ENCODE data around the gene ITGBL1.

Gene ITGBL1

DNA sequence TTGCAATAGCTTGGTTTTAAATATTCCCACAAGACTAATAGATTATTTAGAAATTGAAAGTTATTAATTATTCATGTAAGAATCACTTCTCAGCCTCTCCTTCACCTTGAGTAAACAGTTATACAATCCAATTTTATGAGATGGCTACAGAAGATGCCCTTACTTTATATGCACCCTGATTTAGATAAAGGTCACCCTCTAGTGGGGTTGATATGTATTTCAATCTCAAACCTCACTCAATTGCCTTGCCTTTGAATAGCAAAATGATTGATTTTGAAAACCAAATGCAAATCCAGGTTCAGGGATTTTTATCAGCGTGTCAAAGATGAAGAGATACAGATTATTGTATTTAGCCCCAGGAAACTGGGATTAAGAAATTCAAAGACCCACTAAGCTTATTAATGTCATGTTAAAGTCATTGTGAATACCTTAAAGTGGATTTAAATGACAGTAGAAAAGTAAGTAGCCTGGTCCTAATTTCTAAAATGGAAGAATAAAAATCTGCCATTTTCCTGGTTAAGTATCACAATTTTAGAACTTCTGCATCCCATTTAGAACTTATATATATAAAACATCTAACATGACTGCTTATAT is 305.1 kb downstream of the ITGBL1 start:
- TF ChIP-seq, protein P1, sequence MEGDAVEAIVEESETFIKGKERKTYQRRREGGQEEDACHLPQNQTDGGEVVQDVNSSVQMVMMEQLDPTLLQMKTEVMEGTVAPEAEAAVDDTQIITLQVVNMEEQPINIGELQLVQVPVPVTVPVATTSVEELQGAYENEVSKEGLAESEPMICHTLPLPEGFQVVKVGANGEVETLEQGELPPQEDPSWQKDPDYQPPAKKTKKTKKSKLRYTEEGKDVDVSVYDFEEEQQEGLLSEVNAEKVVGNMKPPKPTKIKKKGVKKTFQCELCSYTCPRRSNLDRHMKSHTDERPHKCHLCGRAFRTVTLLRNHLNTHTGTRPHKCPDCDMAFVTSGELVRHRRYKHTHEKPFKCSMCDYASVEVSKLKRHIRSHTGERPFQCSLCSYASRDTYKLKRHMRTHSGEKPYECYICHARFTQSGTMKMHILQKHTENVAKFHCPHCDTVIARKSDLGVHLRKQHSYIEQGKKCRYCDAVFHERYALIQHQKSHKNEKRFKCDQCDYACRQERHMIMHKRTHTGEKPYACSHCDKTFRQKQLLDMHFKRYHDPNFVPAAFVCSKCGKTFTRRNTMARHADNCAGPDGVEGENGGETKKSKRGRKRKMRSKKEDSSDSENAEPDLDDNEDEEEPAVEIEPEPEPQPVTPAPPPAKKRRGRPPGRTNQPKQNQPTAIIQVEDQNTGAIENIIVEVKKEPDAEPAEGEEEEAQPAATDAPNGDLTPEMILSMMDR (IDR thresholded peaks at IDR 0.05), result peak; percentile 37
- no peak for DNase-seq (ENCODE audit: low spot score)
- H3K27ac ChIP-seq, result no peak overlapping the region
- no peak overlapping the region for H3K4me3 ChIP-seq

DNA sequence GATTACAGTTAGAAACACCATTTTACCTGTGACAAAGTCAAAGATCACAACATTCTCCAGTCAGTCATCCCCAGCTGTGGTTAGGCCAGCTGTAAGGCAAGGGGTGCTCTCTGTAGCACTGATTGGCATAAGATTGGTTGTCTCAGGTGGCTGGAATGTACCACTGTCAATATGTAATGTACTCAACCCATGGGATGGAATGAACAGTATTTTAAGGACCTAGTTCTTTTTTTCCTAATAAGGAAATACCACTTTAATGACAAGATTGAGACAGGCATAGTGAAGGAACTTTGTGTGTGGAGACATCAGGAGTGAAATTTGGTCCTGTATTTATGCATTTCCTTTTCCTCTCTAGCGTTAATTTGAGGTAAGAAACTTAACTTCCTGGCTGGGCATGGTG is 310.7 kb downstream of the ITGBL1 start:
- DNase-seq (ENCODE audit: low spot score), result no peak
- TF ChIP-seq, protein P1 (IDR thresholded peaks at IDR 0.05), result no peak
- H3K27ac ChIP-seq, result no peak overlapping the region

More for the DNA sequence above, 310.7 kb downstream of the ITGBL1 start:
- H3K4me3 ChIP-seq, result no peak overlapping the region
